ENCODE results near the gene ATRIP.
A peak's percentile ranks its signal among the peaks of the same experiment; 100 is the strongest.

ATRIP gene

GRCh38 chr3:48403533-48404439 lies 42.8 kb upstream of the ATRIP start:
- no peak for FAIRE-seq
- no peak for DNase-seq (ENCODE audit: insufficient read length, low spot score)
- no peak for TF ChIP-seq POLR2A (IDR thresholded peaks at IDR 0.05; ENCODE audit: low read depth, low read length)
- no peak for TF ChIP-seq TAF1 (IDR thresholded peaks at IDR 0.05; ENCODE audit: low read depth, low read length)
- no peak for TF ChIP-seq PAX5 (IDR thresholded peaks at IDR 0.05; ENCODE audit: insufficient read depth, low read length, severe bottlenecking)
- TF ChIP-seq SPI1 (IDR thresholded peaks at IDR 0.05; ENCODE audit: low read depth, low read length), result no peak
- no peak for TF ChIP-seq POU2F2 (IDR thresholded peaks at IDR 0.05; ENCODE audit: low read depth, low read length)
- no peak for TF ChIP-seq POLR2AphosphoS5 (IDR thresholded peaks at IDR 0.05; ENCODE audit: low read depth, low read length)

GRCh38 chr3:48404440-48405342 lies 41.8 kb upstream of the ATRIP start:
- no peak for TF ChIP-seq PAX5 (IDR thresholded peaks at IDR 0.05; ENCODE audit: insufficient read depth, low read length, severe bottlenecking)
- no peak for TF ChIP-seq POU2F2 (IDR thresholded peaks at IDR 0.05; ENCODE audit: low read depth, low read length)
- no peak for TF ChIP-seq POLR2AphosphoS5 (IDR thresholded peaks at IDR 0.05; ENCODE audit: low read depth, low read length)
- no peak for TF ChIP-seq POLR2A (IDR thresholded peaks at IDR 0.05; ENCODE audit: low read depth, low read length)
- no peak for TF ChIP-seq TAF1 (IDR thresholded peaks at IDR 0.05; ENCODE audit: low read depth, low read length)
- DNase-seq (ENCODE audit: insufficient read length, low spot score), result peak; percentile 6
- FAIRE-seq, result no peak

- DNase-seq (ENCODE audit: insufficient read length, low spot score), result no peak
- no peak for FAIRE-seq
- TF ChIP-seq POLR2AphosphoS5 (IDR thresholded peaks at IDR 0.05; ENCODE audit: low read depth, low read length) (no peak), POLR2A (IDR thresholded peaks at IDR 0.05; ENCODE audit: low read depth, low read length) (no peak), PAX5 (IDR thresholded peaks at IDR 0.05; ENCODE audit: insufficient read depth, low read length, severe bottlenecking) (no peak), POU2F2 (IDR thresholded peaks at IDR 0.05; ENCODE audit: low read depth, low read length) (no peak), SPI1 (IDR thresholded peaks at IDR 0.05; ENCODE audit: low read depth, low read length) (no peak), TAF1 (IDR thresholded peaks at IDR 0.05; ENCODE audit: low read depth, low read length) (no peak)
Observed at GRCh38 chr3:48405343-48405881, 41.1 kb upstream of the ATRIP start.

DNA sequence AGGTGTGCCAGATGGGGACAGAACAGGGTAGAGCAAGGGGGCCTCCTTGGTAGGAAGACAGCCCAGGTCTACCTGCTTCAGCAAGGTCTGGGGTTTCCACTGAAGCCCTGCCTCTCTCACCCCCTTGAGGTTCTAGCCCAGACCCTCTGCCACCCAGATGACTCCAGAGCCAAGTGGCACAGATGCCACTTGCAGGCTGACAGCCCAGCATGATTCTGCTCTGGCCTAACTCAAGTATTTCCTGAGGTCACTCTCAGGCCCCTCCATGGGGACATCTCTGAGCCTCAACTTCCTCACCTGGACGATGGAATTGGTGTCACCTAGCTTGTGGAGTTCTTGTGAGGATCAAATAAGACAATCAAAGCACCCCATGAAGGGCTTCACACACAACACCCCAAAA lies 40.6 kb upstream of the ATRIP start:
- FAIRE-seq, result no peak
- no peak for DNase-seq (ENCODE audit: insufficient read length, low spot score)
- TF ChIP-seq POLR2A (IDR thresholded peaks at IDR 0.05; ENCODE audit: low read depth, low read length) (no peak), POU2F2 (IDR thresholded peaks at IDR 0.05; ENCODE audit: low read depth, low read length) (no peak), POLR2AphosphoS5 (IDR thresholded peaks at IDR 0.05; ENCODE audit: low read depth, low read length) (no peak), SPI1 (IDR thresholded peaks at IDR 0.05; ENCODE audit: low read depth, low read length) (no peak), PAX5 (IDR thresholded peaks at IDR 0.05; ENCODE audit: insufficient read depth, low read length, severe bottlenecking) (no peak), TAF1 (IDR thresholded peaks at IDR 0.05; ENCODE audit: low read depth, low read length) (no peak)

- no peak for TF ChIP-seq POLR2A (IDR thresholded peaks at IDR 0.05; ENCODE audit: low read depth, low read length)
- no peak for TF ChIP-seq POU2F2 (IDR thresholded peaks at IDR 0.05; ENCODE audit: low read depth, low read length)
- TF ChIP-seq POLR2AphosphoS5 (IDR thresholded peaks at IDR 0.05; ENCODE audit: low read depth, low read length), result no peak
- TF ChIP-seq PAX5 (IDR thresholded peaks at IDR 0.05; ENCODE audit: insufficient read depth, low read length, severe bottlenecking), result no peak
- no peak for TF ChIP-seq TAF1 (IDR thresholded peaks at IDR 0.05; ENCODE audit: low read depth, low read length)
- no peak for TF ChIP-seq SPI1 (IDR thresholded peaks at IDR 0.05; ENCODE audit: low read depth, low read length)
- DNase-seq (ENCODE audit: insufficient read length, low spot score) (peak; percentile 9), FAIRE-seq (no peak)
Observed at GRCh38 chr3:48406443-48407431, 39.8 kb upstream of the ATRIP start.

DNA sequence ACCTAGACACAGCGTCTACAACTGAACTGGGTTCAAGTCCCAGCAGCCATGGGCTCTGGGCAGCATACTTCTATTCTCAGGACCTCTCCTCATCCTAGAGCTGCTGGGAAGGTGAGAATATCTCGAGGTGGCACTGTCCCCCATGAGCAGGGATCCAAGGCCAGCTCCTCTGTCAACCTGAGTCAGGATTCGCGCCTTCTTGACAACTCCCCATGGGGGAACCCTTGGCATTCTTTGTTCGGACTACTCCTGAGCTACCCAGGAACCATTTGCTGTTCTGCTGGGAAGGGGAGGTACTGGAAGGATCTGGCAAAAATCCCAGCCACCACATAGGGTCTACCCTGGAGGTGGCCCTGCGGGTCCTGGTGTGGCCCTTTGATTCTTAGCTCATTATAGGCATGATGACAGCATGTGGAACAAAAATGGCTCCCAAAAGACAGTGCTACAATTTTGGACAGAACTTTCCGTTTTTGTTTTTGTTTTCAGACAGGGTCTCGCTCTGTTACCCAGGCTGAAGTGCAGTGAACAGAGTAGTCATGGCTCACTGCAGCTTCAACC lies 38.9 kb upstream of the ATRIP start:
- no peak for DNase-seq (ENCODE audit: insufficient read length, low spot score)
- FAIRE-seq, result no peak
- TF ChIP-seq PAX5 (IDR thresholded peaks at IDR 0.05; ENCODE audit: insufficient read depth, low read length, severe bottlenecking) (no peak), SPI1 (IDR thresholded peaks at IDR 0.05; ENCODE audit: low read depth, low read length) (no peak), POU2F2 (IDR thresholded peaks at IDR 0.05; ENCODE audit: low read depth, low read length) (no peak), POLR2A (IDR thresholded peaks at IDR 0.05; ENCODE audit: low read depth, low read length) (no peak), TAF1 (IDR thresholded peaks at IDR 0.05; ENCODE audit: low read depth, low read length) (no peak), POLR2AphosphoS5 (IDR thresholded peaks at IDR 0.05; ENCODE audit: low read depth, low read length) (no peak)

GRCh38 chr3:48408823-48409281 lies 37.7 kb upstream of the ATRIP start:
- TF ChIP-seq TAF1 (IDR thresholded peaks at IDR 0.05; ENCODE audit: low read depth, low read length) (no peak), POU2F2 (IDR thresholded peaks at IDR 0.05; ENCODE audit: low read depth, low read length) (no peak), SPI1 (IDR thresholded peaks at IDR 0.05; ENCODE audit: low read depth, low read length) (no peak), PAX5 (IDR thresholded peaks at IDR 0.05; ENCODE audit: insufficient read depth, low read length, severe bottlenecking) (no peak), POLR2A (IDR thresholded peaks at IDR 0.05; ENCODE audit: low read depth, low read length) (no peak), POLR2AphosphoS5 (IDR thresholded peaks at IDR 0.05; ENCODE audit: low read depth, low read length) (no peak)
- DNase-seq (ENCODE audit: insufficient read length, low spot score) (peak; percentile 16), FAIRE-seq (no peak)
